ENCODE measurements around the gene CFAP298.

The CFAP298 gene

GRCh38 chr21:32587651-32588050 lies 24.5 kb downstream of the CFAP298 start:
- in situ Hi-C loops (cut with MboI; ENCODE audit: low sequenced_read_pairs, unreplicated experiment) = no loop called here
- no peak for DNase-seq (ENCODE audit: low spot score)
- TF ChIP-seq, protein P1, sequence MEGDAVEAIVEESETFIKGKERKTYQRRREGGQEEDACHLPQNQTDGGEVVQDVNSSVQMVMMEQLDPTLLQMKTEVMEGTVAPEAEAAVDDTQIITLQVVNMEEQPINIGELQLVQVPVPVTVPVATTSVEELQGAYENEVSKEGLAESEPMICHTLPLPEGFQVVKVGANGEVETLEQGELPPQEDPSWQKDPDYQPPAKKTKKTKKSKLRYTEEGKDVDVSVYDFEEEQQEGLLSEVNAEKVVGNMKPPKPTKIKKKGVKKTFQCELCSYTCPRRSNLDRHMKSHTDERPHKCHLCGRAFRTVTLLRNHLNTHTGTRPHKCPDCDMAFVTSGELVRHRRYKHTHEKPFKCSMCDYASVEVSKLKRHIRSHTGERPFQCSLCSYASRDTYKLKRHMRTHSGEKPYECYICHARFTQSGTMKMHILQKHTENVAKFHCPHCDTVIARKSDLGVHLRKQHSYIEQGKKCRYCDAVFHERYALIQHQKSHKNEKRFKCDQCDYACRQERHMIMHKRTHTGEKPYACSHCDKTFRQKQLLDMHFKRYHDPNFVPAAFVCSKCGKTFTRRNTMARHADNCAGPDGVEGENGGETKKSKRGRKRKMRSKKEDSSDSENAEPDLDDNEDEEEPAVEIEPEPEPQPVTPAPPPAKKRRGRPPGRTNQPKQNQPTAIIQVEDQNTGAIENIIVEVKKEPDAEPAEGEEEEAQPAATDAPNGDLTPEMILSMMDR (IDR thresholded peaks at IDR 0.05; ENCODE audit: borderline replicate concordance, control extremely low read depth, extremely low read depth, insufficient read depth, missing control alignments) = no peak

GRCh38 chr21:32587120-32587519 lies 25.1 kb downstream of the CFAP298 start:
- in situ Hi-C loops (cut with MboI; ENCODE audit: low sequenced_read_pairs, unreplicated experiment) = no loop called here
- TF ChIP-seq, protein P1 (IDR thresholded peaks at IDR 0.05; ENCODE audit: borderline replicate concordance, control extremely low read depth, extremely low read depth, insufficient read depth, missing control alignments) = no peak
- no peak for DNase-seq (ENCODE audit: low spot score)

GRCh38 chr21:32585970-32586369 lies 26.2 kb downstream of the CFAP298 start:
- in situ Hi-C loops (cut with MboI; ENCODE audit: low sequenced_read_pairs, unreplicated experiment) = no loop called here
- DNase-seq (ENCODE audit: low spot score) = no peak
- TF ChIP-seq, protein P1 (IDR thresholded peaks at IDR 0.05; ENCODE audit: borderline replicate concordance, control extremely low read depth, extremely low read depth, insufficient read depth, missing control alignments) = no peak

GRCh38 chr21:32585042-32585710 lies 27.0 kb downstream of the CFAP298 start, which contains the start of gene TCP10L:
TSS of gene TCP10L (minus strand) at chr21:32585523. CDS start at chr21:32584304, 1,219 bp downstream.
- in situ Hi-C loops (cut with MboI; ENCODE audit: low sequenced_read_pairs, unreplicated experiment) = no loop called here
- DNase-seq (ENCODE audit: low spot score) = no peak
- TF ChIP-seq, protein P1 (IDR thresholded peaks at IDR 0.05; ENCODE audit: borderline replicate concordance, control extremely low read depth, extremely low read depth, insufficient read depth, missing control alignments) = no peak

- no peak for DNase-seq (ENCODE audit: low spot score)
- in situ Hi-C loops (cut with MboI; ENCODE audit: low sequenced_read_pairs, unreplicated experiment) = no loop called here
- TF ChIP-seq, protein P1 (IDR thresholded peaks at IDR 0.05; ENCODE audit: borderline replicate concordance, control extremely low read depth, extremely low read depth, insufficient read depth, missing control alignments) = no peak
These were observed 27.7 kb downstream of the CFAP298 start for GRCh38 chr21:32584472-32584871.

- DNase-seq (ENCODE audit: low spot score) = no peak
- TF ChIP-seq, protein P1 (IDR thresholded peaks at IDR 0.05; ENCODE audit: borderline replicate concordance, control extremely low read depth, extremely low read depth, insufficient read depth, missing control alignments) = no peak
- in situ Hi-C loops (cut with MboI; ENCODE audit: low sequenced_read_pairs, unreplicated experiment) = no loop called here
These were observed 30.4 kb downstream of the CFAP298 start for GRCh38 chr21:32581732-32582131.

All from GM13976 (cell line).